ENCODE data around the gene DNAH11. TPM values are rescaled to one million over a fixed set of nuclear protein-coding genes. Genes with fewer than 3 reads are reported as not detected.
A peak's percentile ranks its signal among the peaks of the same experiment; 100 is the strongest.

The DNAH11 gene
- total and polyA plus RNA-seq, 2 of the 13 experiments (the other 11 are each of a cell fraction or from before 2014, with no cell fraction given) = not detected

DNA sequence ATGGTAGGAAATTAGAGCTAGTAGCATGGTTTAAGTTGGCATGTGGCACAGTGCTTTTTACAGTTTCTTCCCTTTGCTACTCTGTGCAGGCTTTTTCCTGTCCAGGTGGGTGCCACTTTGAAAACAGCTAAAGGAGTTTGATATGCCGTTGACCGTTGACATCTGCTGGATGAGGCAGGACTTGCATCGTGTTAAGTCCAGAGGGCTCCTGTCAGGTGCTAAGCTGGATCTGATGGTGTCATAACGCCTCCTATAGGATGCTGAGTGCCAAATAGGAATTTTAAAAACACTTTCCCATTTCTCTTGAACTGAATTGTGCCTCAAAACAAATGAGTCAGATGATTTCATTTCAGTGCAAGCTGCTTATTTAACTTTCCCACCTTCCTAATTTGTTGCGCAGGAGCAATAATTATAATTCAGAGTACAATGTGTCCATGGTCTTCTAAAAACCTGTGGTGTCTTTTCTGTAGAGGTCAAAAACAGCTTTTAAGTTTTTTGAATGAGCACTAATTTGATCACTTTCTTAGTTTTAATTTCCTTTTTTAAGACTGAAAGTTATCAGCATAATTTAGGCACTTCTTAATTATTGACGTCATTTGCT, 224.6 kb downstream of the DNAH11 start (continued):
- TF ChIP-seq, protein P1, sequence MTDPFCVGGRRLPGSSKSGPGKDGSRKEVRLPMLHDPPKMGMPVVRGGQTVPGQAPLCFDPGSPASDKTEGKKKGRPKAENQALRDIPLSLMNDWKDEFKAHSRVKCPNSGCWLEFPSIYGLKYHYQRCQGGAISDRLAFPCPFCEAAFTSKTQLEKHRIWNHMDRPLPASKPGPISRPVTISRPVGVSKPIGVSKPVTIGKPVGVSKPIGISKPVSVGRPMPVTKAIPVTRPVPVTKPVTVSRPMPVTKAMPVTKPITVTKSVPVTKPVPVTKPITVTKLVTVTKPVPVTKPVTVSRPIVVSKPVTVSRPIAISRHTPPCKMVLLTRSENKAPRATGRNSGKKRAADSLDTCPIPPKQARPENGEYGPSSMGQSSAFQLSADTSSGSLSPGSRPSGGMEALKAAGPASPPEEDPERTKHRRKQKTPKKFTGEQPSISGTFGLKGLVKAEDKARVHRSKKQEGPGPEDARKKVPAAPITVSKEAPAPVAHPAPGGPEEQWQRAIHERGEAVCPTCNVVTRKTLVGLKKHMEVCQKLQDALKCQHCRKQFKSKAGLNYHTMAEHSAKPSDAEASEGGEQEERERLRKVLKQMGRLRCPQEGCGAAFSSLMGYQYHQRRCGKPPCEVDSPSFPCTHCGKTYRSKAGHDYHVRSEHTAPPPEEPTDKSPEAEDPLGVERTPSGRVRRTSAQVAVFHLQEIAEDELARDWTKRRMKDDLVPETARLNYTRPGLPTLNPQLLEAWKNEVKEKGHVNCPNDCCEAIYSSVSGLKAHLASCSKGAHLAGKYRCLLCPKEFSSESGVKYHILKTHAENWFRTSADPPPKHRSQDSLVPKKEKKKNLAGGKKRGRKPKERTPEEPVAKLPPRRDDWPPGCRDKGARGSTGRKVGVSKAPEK (CRISPR knock-in tag; IDR thresholded peaks at IDR 0.05; ENCODE audit: borderline replicate concordance) = no peak
- TF ChIP-seq ELF1 (CRISPR knock-in tag; IDR thresholded peaks at IDR 0.05) = no peak
- peak; percentile 74 for TF ChIP-seq ATF7 (IDR thresholded peaks at IDR 0.05)
- no peak for TF ChIP-seq ATF7 (CRISPR knock-in tag; IDR thresholded peaks at IDR 0.05)
- TF ChIP-seq, protein P2, sequence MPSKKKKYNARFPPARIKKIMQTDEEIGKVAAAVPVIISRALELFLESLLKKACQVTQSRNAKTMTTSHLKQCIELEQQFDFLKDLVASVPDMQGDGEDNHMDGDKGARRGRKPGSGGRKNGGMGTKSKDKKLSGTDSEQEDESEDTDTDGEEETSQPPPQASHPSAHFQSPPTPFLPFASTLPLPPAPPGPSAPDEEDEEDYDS (CRISPR knock-in tag; IDR thresholded peaks at IDR 0.05) = no peak
- TF ChIP-seq, protein P3, sequence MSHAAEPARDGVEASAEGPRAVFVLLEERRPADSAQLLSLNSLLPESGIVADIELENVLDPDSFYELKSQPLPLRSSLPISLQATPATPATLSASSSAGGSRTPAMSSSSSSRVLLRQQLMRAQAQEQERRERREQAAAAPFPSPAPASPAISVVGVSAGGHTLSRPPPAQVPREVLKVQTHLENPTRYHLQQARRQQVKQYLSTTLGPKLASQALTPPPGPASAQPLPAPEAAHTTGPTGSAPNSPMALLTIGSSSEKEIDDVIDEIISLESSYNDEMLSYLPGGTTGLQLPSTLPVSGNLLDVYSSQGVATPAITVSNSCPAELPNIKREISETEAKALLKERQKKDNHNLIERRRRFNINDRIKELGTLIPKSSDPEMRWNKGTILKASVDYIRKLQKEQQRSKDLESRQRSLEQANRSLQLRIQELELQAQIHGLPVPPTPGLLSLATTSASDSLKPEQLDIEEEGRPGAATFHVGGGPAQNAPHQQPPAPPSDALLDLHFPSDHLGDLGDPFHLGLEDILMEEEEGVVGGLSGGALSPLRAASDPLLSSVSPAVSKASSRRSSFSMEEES (CRISPR knock-in tag; IDR thresholded peaks at IDR 0.05) = 0 out of 2 replicates have a peak, but pooled peaks have one; percentile 28
- TF ChIP-seq ZBTB3 (CRISPR knock-in tag; IDR thresholded peaks at IDR 0.05; ENCODE audit: borderline replicate concordance, low read depth) = no peak
- no peak for TF ChIP-seq TBX2 (CRISPR knock-in tag; IDR thresholded peaks at IDR 0.05; ENCODE audit: borderline replicate concordance)
- TF ChIP-seq ZNF501 (CRISPR knock-in tag; IDR thresholded peaks at IDR 0.05) = no peak
- no peak for TF ChIP-seq ZNF790 (CRISPR knock-in tag; IDR thresholded peaks at IDR 0.05; ENCODE audit: borderline replicate concordance)
- no peak for TF ChIP-seq ZNF883 (CRISPR knock-in tag; IDR thresholded peaks at IDR 0.05; ENCODE audit: not compliant biosample characterization)
- TF ChIP-seq, protein P4, sequence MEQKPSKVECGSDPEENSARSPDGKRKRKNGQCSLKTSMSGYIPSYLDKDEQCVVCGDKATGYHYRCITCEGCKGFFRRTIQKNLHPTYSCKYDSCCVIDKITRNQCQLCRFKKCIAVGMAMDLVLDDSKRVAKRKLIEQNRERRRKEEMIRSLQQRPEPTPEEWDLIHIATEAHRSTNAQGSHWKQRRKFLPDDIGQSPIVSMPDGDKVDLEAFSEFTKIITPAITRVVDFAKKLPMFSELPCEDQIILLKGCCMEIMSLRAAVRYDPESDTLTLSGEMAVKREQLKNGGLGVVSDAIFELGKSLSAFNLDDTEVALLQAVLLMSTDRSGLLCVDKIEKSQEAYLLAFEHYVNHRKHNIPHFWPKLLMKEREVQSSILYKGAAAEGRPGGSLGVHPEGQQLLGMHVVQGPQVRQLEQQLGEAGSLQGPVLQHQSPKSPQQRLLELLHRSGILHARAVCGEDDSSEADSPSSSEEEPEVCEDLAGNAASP (CRISPR knock-in tag; IDR thresholded peaks at IDR 0.05; ENCODE audit: borderline replicate concordance) = peak; percentile 41; the same call in 1 of the 2 replicates

Data from HepG2 (cell line).